GM12864 (cell line): Measurements from ENCODE around the gene GGT6.

Experiments used
- DNase-seq: peaks from one replicate; pipeline ENCODE4 v3.0.0-alpha.2; 2011; ENCODE audit warnings: low read depth
- H3K4me3 ChIP-seq: 2 replicates; pipeline ENCODE4 v1.5.1; 2011; ENCODE audit warnings: mild to moderate bottlenecking, low read depth, low read length, control low read depth
- TF ChIP-seq, protein P1 (sequence below): IDR thresholded peaks from 2 replicates; pipeline ENCODE4 v1.5.1; 2011; ENCODE audit warnings: low read depth, mild to moderate bottlenecking, moderate library complexity, low read length, control low read depth, inconsistent platforms; ENCODE audit errors: missing control alignments

GGT6 gene

DNA sequence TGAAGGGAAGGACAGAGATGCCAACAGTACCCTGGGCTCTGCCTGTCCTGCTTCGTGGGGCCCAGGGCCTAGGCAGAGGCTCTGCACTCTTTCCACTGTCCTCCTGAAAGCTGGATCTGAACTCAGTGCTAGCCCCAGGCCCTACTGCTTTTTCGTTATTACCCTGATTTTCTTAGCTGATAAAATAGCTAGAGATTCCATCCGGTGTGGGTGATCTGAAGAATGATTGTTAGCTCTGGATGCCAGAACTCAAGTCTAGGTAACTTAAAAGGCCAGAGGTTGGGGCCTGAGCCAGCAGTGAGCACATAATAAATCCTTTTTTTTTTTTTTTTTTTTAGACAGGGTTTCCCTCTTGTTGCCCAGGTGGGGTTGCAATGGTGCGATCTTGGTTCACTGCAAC, 3.4 kb downstream of the GGT6 start:
- H3K4me3 ChIP-seq = no peak overlapping the region
- TF ChIP-seq, protein P1, sequence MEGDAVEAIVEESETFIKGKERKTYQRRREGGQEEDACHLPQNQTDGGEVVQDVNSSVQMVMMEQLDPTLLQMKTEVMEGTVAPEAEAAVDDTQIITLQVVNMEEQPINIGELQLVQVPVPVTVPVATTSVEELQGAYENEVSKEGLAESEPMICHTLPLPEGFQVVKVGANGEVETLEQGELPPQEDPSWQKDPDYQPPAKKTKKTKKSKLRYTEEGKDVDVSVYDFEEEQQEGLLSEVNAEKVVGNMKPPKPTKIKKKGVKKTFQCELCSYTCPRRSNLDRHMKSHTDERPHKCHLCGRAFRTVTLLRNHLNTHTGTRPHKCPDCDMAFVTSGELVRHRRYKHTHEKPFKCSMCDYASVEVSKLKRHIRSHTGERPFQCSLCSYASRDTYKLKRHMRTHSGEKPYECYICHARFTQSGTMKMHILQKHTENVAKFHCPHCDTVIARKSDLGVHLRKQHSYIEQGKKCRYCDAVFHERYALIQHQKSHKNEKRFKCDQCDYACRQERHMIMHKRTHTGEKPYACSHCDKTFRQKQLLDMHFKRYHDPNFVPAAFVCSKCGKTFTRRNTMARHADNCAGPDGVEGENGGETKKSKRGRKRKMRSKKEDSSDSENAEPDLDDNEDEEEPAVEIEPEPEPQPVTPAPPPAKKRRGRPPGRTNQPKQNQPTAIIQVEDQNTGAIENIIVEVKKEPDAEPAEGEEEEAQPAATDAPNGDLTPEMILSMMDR = no peak
- DNase-seq = no peak

DNA sequence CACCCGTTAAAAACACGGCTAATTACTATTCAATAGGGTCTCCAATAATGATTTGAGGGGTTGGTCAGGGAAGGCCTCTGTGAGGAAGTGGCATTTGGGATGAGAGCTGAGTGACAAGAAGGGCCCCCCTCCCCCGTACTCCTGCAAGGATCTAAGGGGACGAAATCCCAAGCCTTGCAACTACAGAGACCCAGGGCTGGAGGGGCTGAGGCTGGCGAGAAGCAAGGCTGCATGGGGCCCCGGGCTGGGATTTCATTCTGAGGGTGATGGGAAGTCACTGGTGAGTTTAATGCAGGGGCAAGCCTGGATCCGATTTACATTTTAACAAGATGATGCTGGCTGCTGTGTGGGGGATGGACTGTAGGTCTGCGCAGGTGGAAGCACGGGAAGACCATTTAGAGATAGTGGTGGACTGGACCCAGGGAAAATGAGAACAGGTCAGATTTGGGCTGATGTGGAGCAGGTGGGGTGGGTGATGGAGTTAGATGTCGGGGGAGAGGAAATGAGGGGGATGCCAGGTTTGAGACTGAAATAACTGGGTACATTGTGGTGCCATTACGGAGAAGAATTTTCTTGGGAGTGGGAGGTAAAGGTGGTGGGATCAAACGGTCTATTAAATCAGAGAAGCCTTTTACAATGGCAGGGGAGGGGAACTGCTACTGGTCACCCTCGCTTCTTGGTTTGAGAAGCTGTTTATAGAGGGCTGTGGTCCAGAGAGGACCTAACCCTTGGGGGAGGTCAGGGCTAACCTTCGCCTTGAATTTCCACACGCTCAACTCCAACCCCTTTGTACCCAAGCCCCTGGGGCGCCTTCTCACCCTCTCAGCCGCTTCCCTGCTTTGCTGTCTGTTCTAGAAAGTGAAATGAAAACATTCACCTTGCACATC, 4.3 kb downstream of the GGT6 start:
- peak overlapping the region; percentile 95 for H3K4me3 ChIP-seq
- TF ChIP-seq, protein P1 = no peak
- no peak for DNase-seq

GRCh38 chr17:4554997-4555799, 5.2 kb downstream of the GGT6 start, which contains the start of gene MYBBP1A:
Gene MYBBP1A (minus strand): TSS chr17:4555384. CDS start chr17:4555324, 60 bp downstream.
- peak; percentile 89 for DNase-seq
- peak within 1 kb of the TSS; percentile 95 for H3K4me3 ChIP-seq
- TF ChIP-seq, protein P1 = peak; percentile 23

DNA sequence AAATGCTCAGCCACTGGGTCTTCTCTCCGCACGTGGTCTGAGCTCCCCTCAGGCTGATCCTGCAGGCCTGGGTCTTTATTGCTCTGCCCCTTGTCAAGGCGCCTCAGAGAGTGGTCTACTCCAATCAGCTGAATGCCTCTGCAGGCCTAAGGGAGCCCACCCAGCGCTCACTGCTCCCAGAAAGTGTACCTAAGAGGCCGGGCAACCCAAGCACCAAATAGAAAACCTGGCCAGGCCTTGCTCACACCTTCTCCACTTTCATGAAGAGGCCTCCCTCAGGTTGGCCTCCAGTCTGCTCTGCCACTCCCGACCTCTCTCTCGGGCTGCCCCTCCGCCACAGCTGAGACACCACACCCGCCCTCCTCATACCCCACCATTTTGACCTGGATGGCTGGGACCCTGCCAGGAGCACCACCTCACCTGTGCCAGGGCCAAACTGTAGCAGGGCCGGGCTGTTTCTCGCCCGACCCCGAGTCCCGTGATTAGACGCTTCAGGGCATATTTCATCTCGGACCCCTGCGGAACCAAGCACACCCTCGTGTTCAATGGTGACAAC, 5.9 kb downstream of the GGT6 start:
- peak overlapping the region; percentile 95 for H3K4me3 ChIP-seq
- TF ChIP-seq, protein P1 = no peak
- no peak for DNase-seq

DNA sequence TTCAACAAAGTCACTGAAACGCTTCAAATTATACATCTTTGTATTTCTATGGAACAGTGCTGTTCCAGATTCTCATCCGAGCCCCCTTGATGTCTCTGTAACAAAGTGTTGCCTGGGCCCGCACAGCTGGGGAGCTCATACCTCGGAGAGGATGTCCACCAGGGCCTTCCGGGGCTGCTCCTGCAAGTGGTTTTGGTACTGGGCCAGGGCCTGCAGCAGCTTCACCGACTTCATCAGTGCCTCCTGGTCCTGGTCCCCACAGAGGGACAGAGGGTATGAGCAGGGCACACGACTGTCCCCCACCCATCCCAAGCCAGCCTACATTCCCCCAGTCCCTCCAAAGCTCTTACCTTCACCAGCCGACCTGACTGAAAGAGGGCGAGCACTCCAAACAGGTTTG, 6.7 kb downstream of the GGT6 start:
- TF ChIP-seq, protein P1 = no peak
- peak overlapping the region; percentile 95 for H3K4me3 ChIP-seq
- DNase-seq = no peak

DNA sequence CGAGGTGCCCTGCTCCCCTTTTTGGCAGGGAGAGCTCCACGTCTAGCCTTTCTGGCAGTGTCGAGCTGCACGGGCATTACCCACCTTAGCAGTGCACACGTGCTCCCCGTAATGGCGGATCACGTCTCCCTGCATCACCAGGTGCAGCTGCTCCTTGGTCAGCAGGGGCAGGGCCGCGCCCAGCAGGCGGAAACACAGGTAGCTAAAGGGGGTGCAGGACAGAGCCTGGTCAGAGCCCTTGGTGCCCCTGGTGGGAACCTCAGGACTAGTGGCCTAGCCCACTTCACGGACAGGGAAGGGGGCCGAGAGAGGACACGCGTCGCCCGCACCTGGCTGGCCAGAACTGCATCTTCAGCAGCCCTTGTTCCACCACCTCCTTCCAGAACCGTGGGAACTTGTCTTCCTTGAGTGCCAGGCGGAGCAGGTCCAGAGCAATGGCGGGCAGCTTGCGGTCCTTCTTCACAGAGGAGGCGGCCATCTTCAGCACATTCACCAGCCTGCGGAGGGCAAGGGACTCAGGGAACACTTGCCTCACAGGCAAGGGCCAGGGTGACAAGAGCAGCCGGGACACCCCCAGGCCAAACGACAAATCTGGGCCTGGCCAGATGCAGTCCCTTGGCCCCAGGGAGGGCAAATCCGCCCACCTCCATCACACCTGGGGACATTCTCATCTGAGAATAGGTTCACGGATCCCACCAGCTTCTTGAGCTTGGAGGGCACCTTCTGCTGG, 8.4 kb downstream of the GGT6 start:
- DNase-seq = no peak
- H3K4me3 ChIP-seq = no peak overlapping the region
- TF ChIP-seq, protein P1 = no peak
